NCI-H1436 (cell line): Measurements from ENCODE around the gene PP2D1.
"Not testable (repeated sequence)": the region's sequence is repeated elsewhere in the genome, so short reads cannot be mapped to it uniquely, and the experiment has no call there.

Experiments used
- DNase-seq: peaks from one replicate; lab custom pipeline; 2025; lab: John Stamatoyannopoulos, UW

PP2D1 gene

DNA sequence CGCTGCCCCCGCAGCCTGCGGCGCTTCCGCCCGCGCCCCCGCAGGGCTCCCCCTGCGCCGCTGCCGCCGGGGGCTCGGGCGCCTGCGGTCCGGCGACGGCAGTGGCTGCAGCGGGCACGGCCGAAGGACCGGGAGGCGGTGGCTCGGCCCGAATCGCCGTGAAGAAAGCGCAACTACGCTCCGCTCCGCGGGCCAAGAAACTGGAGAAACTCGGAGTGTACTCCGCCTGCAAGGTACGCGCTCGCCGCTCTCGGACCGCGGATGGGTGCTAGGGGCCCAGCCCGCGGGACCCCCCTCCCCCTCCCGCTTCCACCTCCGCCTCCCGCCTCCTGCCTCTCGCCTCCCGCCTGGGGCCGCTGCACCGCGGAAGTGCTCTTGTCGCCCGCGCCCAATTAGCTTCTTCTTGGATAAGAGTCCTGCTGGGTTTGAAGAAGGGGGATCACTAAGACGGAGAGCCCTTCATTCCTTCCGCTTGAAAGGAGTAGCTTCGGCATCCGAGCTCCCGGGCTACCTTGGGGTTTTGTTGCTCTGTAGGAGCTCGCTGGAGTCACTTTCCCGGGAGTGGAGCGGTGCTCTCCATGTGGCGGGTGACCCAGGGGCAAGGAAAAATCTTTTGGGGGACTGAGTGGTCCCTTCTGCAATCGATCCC lies 28.6 kb upstream of the PP2D1 start:
- DNase-seq, result peak; percentile 12

DNA sequence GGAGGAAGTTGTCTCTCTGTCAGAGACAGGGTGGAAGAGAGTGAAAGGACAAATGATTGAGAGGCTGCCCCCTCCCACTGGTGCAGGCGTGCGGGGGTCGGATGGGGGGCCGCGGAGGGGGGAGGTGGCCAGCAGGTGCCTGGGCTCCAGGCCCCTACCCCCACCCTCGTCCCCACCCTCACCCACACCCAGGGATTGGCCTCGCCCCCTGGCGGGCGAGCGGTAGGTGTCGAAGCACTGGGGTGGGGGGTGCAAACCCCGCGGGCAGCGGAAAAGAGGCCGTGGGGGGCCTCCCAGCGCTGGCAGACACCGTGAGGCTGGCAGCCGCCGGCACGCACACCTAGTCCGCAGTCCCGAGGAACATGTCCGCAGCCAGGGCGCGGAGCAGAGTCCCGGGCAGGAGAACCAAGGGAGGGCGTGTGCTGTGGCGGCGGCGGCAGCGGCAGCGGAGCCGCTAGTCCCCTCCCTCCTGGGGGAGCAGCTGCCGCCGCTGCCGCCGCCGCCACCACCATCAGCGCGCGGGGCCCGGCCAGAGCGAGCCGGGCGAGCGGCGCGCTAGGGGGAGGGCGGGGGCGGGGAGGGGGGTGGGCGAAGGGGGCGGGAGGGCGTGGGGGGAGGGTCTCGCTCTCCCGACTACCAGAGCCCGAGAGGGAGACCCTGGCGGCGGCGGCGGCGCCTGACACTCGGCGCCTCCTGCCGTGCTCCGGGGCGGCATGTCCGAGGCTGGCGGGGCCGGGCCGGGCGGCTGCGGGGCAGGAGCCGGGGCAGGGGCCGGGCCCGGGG lies 27.9 kb upstream of the PP2D1 start, which contains the start of gene KAT2B:
TSS of gene KAT2B (plus strand) at position 682 of the 783 bp plus-strand sequence. CDS start at position 714, 32 bp downstream.
- DNase-seq, result peak; percentile 40

DNA sequence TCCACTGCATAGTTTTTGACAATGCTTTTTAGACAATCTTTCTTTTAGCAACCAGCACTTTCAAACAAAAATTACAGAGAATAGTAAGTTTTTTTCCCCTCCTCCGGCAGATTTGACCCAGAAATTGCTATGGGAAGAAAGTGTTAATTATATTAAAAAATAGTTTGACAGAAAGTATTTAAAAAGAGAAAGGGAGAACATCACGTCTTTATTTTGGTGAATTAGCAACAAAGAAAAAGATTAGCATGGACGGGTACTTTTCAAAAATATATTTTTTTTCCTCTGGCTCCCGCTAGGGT lies 27.4 kb upstream of the PP2D1 start:
- DNase-seq, result no peak

DNA sequence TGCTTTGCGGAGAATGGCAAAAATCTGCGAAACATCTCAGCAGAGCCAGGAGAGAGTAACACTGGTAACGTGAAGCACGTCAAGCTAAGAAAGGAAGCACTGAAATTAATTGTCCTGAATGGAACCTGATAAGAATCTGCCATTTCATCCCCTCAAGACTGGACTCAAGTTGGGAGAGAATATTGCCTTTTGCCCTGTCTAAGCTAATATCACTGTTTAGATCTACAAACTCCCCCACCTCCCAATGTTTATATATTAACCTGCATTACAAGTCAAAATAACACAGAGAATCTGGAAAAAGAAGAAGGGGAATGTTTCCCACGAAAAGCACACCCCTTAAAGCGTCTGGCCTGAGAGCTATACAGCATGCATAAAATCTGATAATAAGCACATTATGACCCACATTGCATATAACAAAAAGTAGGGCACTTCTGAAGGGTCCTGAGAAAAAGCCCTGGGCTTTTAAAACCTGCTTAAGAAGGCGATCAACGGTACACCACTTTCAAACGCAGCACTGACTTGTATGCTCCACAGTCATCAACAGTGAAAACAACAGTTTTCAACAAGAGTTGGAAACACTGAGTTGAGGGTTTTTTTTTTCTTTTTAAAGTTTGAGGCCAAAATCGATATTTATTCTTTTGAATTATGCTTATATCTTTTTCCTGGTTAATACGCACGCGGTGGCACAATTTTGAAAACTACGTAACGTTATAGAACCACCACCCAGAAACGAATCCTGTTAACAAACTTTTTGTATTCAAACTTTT lies 26.8 kb upstream of the PP2D1 start:
- DNase-seq, result no peak

DNA sequence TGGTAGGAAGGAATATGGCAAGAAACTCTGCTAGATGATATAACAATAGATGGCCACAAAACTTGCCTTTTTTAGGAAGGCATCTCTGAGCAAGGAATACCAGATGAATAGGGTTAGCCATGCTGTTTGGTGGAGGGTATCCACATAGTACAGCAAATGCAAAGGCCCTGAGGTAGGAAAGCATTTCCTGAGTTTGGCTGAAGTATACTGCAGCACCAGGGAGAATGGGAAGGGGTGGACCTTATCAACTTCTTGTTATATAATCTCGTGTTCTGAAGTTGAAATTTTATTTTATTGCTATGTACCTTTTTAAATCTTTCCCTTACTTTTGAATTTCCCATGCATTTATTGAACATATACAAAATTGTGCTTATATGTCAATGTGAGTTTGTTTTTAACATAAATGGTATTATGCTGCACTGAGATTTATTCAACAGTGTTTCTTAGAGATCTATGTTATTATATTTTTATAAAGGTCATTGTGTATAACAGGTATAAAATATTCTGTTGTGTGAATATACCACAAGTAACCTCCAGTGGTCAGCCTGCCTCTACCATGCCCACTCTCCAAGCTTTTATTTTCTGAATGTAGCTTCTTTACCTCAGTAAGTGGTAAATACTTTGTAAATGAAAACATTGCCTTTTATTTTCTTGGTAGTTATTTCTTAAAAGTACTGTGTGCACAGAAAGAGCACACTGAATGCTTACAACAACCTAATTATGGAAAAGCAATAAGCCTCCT lies 25.4 kb upstream of the PP2D1 start:
- no peak for DNase-seq

DNA sequence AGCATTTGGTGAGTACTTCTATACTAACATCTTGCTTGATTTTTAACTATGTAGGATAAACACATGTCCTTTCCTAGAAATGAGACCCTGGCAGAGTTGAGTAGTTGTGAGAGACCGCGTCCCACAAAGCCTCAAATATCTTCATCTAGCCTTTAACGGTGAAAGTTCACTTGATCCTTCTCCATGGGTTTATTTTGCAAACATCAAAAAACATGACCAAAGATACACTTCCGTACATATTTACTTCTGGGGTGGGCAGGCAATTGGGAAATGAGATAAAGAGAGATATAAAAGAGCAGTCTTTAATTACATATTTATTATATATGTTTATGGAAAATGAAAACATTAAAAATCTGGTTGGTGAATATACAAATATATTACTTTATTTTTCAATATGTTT lies 23.0 kb upstream of the PP2D1 start:
- DNase-seq, result no peak

DNA sequence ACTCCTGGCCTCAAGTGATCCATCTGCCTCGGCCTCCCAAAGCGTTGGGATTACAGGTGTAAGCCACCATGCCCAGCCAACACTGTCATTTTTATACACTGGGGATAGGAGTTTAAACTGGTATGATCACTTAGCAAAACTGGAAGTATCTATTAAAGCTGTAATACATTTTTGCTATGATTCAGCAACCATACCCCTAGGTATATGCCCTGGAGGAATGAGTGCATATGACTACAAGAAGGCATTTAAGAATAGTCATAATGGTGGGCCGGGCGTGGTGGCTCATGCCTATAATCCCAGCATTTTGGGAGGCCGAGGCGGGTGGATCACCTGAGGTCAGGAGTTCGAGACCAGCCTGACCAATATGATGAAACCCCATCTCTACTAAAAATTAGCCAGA lies 19.9 kb upstream of the PP2D1 start:
- not testable (repeated sequence) for DNase-seq

DNA sequence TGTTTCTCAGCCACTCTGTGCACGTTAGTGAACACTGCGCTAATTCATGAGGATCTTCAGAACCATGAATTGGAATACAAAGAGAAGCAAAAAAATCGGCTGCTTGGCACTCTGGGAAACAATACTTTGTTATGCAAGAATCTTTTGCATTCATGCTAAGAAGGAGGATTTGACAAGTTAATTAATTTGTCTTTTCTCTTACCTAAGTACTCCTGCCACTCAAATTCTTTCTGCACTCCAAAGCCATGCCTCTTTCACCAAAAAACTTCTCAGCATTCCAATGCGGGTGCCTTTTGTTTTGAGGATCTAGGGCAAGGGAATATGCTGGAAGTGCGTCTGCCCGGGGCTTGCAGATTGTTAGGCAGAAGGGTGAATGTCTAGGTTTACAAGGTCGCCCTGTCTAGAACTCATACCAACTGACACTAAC lies 16.9 kb upstream of the PP2D1 start:
- DNase-seq, result no peak

DNA sequence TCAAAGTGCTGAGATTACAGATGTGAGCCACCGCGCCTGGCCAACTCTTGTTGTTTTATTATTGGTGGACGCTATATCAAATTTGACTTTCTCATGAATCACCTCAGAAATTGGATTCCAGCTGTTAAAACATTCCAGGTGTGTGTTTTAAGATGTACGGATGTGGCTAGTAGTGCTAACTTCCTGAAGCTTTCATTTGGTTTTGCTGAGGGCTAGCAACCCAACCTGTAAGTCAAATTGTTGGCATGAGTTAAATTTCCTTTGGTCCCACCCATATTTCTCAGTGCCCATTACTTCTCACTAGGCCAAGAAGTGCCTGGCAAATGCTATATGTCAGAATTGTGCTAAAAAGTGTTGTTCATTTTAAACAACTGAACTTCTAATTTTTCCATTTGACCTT lies 15.1 kb upstream of the PP2D1 start:
- DNase-seq, result no peak

DNA sequence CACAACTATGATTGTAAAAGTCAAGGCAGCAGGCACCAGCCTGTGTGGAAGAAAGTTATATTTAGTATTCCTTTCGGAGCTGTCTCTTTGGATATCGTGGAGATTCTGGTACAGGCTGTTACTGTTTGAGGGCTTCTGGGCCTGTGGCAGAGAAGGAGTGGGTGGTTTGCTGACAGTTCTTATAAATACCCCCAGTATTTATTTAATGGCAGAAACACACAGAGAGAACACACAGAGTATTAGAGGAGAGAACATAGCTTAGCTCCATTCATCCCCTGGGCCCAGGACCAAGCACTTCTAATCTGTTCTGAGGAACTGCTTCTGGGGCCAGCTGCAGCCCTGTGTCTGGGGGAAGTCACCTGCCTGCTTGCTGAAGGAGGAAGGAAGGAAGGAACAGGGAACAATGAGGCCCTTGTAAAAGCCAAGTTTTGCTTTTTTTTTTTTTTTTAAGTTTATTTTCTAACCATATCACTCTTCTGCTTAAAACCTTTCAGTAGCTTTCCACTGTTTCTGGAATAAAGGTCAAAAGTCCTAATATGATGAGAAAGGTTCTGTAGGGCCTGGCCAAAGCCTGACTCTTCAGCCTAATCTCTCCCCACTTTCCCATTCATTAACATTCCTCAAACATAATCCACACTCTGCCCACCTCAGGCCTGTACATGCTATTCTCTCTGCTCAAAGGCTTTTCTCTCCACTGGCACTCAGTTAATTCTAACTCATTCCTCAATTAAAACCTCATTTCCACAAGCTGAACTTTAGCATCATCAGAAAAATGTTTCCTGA lies 11.8 kb upstream of the PP2D1 start:
- no peak for DNase-seq

DNA sequence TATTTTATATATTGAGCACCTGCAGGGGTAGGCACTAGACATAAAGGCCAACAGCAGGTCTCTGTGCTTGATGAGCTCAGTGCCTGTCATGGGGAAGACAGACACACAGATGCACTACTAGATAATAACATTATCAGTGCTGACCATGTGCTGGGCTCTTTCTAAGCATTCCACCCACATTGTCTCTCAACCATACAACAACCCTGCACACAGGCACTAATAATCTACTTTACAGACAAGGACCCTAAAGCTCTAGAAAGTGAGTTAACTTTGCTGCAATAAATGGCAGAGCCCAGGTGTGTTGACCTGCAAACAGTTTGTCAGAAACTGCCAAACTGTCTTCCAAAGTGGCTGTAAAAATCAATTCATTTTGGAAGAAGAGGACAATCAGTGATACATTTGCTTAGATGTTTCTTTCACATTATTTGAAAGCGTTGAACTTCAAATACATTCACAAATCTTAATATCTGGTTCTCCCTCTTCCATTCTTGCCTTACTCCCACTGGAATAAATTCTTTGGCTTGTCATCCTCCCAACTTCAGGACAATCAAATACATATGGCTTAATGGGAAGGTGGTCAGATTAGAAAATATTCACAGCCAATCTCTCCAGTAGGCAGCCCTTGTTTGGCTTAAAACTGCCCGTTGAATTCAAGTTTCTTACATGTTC lies 11.0 kb upstream of the PP2D1 start:
- no peak for DNase-seq

DNA sequence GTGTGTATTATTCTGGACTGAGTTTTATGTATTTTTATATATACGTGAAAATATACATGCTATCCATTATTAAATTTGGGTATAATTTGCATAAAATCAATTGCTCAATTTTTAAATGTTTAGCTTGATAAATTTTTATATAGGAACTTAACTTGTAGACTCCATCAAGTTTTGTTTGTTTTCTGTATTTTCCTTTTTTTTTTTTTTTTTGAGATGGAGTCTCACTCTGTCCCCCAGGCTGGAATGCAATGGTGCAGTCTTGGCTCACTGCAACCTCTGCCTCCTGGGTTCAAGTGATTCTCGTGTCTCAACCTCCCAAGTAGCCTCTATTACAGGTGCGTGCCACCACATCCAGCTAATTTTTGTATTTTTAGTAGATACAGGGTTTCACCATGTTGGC lies 4.0 kb upstream of the PP2D1 start:
- DNase-seq, result not testable (repeated sequence)

DNA sequence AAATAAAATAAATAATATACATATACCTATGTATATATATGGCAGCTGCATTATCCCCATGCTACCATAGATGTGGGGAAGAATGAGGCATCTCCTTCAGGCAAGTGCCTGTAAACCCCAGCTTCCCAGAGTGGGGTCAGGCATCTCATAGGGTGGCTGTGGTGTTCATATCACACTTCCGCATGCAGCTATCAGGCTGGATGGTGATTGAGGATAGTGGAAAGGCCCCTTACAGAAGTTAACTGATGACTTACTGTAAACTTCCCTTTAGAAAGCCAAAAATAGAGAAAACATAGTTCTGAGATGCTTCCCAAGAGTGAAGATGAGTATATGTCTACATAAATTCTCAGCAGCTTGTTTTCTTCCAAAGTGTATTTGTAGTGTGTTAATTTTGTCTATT lies 3.5 kb upstream of the PP2D1 start:
- DNase-seq, result no peak

DNA sequence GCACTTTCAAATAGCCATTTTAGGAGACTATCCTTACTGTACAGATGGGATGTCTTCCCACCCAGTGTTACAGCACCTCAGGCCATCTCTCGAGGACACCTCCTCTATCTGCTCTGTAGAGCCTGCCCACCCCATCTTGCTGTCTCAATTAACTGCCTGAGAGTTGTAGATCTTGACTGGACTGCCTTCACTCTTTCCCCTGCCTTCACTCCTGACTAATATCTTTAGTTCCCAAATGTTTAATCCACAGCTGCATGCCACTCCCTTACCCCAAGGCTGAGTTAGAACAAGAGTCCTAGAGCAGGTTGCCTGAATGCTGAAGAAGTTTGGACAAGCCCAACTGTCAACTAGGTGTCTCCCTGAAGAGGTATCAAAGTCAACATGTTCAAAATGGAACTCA lies 1.3 kb upstream of the PP2D1 start:
- DNase-seq, result no peak

DNA sequence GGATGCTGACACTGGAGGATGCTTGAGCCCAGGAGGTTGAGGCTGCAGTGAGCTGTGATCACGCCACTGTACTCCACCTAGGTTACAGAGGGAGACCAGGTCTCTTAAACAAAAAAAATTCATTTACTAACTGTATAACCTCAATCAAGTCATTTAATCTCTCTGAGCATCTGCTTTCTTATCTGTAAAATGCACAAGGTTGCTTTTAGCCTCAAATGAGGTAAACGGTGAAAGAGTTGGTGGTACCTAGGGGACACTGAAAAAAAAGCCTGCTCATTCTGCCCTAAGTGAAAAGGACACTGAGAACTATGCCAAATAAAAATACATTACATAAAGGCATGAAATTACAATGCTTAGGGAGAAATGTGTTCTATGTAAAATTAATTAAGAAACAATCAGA lies 3.4 kb downstream of the PP2D1 start:
- no peak for DNase-seq

DNA sequence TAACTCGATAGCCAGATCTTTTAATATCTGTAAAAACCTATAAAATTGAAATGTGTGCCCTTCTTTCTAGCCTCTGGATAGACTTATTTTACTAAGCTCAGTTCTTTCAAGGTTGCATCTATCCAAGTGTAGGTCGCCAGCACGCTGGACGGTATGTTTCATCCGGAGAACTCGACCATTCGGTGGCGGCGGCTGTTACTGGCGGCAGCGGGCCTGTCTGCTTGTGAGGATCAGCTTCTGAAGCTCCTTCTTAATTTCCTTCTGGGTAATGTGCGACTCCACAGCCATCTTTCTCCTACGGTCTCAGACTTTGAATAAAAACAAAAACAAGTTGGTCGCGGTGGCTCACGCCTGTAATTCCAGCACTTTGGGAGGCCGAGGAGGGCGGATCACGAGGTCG lies 4.1 kb downstream of the PP2D1 start:
- no peak for DNase-seq

DNA sequence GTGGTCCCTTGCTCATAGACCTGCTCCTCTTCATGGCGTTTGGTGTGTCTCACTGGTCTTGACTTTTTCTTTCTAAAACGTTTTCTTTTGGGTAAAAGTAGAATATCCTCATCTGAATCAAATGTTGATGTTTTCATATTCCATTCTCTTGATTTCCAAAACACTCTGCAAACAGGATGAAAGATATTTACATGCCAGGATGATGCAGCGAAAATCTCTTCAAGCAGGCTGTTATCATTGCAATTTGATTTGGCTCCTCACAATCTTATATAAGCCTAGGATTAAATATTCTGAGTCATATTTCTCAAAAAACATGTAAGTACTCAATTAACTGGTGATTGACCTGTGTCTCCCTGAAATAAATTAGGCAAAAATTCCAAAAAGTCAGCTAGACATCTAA lies 10.1 kb downstream of the PP2D1 start:
- DNase-seq, result no peak

DNA sequence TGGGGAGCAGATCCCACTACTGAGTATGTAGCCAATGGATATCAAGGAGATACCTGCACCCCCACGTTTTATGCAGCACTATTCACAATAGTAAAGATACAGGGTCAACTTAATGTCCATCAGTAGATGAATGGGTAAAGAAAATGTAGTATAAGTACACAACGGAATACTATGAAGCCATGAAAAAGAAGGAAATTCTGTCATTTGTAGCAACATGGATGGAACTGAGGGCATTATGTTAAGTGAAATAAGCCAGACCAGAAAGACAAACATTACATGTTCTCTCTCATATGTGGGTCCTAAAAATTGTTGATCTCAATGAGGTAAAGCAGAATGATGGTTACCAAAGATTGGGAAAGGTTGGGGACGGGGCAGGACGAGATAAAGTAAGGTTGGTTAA lies 14.6 kb downstream of the PP2D1 start:
- no peak for DNase-seq

DNA sequence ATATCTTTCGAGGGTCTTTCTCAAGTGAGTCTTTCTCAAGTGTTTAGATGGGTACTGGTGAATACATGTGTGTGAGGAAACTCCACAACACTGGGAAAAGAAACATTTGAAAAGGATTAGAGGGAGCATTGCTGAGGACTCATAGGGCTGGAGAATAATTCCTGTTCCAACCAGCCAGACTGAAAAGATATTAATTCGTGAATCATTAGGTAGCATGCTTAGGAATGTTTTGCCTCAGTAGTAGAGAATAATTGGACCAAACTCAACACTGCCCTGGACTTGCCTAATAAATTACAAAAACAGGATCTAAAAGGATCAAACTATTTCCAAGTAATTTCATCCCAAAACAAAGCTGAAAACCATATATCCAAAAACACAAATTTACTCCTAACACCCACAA lies 17.3 kb downstream of the PP2D1 start:
- DNase-seq, result no peak

DNA sequence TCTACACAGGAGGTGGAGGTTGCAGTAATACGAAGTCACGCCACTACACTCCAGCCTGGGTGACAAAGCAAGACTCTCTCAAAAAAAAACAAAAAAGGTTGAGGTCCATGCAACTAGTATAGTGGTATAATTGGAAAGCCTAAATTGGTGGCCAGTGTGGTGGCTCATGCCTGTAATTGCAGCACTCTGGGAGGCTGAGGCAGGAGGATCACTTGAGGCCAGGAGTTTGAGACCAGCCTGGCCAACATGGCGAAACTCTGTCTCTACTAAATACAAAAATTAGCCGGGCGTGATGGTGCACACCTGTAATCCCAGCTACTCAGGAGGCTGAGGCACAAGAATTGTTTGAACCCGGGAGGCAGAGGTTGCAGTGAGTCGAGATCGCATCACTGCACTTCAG lies 23.2 kb downstream of the PP2D1 start:
- DNase-seq, result not testable (repeated sequence)

DNA sequence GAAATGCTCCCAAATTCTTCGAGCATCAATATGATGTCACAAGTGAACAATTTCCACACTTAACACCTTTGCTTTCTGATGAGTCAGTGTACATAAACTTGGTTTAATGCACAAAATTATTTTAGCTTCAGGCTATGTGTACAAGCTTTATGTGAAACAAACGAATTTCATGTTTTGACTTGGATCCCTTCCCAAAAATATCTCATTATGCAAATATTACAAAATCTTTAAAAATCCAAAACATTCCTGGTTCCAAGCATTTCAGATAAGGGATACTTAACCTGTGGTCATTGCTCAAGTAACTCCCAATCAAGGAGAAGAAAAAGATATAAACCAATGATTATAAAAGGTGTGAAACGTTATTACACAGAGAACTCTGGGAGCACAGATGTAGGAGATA lies 40.0 kb downstream of the PP2D1 start:
- no peak for DNase-seq
